Measurements from ENCODE around the gene EXOC4.

Gene EXOC4

GRCh38 chr7:133543657-133544056 is 290.8 kb downstream of the EXOC4 start:
- no peak for DNase-seq

GRCh38 chr7:133545618-133546017 is 292.7 kb downstream of the EXOC4 start:
- DNase-seq: no peak

- no peak for DNase-seq
These were observed 295.1 kb downstream of the EXOC4 start for GRCh38 chr7:133547981-133548380.

- DNase-seq: no peak
These were observed 296.8 kb downstream of the EXOC4 start for GRCh38 chr7:133549633-133550032.

GRCh38 chr7:133550145-133550544 is 297.3 kb downstream of the EXOC4 start:
- DNase-seq: no peak

- DNase-seq: no peak
These were observed 297.9 kb downstream of the EXOC4 start for GRCh38 chr7:133550811-133551210.

GRCh38 chr7:133551466-133551865 is 298.6 kb downstream of the EXOC4 start:
- DNase-seq: no peak

DNA sequence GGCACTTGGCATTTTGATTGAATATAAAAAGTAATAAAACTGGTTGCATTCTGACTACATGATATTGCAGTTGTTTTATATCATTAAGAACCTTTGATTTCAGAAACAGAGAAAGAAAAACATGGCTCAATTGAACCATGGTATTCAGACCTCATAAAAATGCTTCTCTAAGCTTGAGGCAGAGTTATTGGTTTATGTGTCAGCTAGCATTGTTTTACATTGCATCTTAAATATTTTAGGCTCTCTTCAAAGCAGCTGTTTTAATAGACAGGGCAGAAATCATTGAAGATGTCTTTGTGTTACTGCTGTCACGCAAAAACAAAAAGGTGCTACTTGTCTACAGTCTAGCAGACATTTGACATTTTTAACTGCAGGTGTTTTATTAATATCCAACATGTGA is 299.2 kb downstream of the EXOC4 start:
- DNase-seq: no peak

DNA sequence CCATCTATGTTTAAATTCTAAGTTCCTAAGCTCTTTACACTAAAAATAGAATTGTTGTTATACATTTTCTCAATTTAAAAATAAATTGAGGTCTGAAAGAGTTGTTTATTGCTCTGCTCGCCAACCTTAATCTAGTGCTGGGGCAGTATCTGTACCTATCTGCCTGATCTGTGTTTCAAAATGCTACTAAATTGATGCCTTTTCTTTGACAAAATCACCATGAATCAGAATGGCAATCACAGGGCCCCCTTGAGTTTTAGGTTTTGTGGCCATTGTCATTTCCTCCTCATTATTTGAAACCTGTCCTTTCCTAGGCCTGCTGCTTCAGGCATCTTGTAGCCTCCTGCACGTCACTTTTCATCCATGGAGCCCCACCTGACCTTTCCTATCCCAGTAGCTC is 301.5 kb downstream of the EXOC4 start:
- no peak for DNase-seq

GRCh38 chr7:133556048-133556447 is 303.2 kb downstream of the EXOC4 start:
- no peak for DNase-seq

- DNase-seq: no peak
These were observed 303.7 kb downstream of the EXOC4 start for GRCh38 chr7:133556553-133556952.

- no peak for DNase-seq
These were observed 308.0 kb downstream of the EXOC4 start for GRCh38 chr7:133560900-133561299.

DNA sequence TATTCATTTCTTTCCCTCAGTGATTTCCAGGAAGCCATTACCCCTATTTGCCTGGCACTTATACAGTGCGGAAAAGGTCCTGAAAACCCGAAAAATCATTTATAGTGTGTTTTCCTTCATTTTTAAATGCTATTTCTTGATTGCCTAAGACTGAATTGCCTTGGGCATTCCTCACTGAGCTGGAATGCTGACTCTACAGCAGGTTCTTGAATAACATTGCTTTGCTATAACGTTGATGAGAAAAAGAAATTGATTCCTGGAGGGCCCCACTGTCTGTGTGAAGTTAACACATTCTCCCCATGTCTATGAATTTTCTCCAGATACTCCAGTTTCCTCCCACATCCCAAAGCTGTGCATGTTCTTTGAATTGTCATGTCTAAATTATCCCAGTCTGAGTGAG is 308.5 kb downstream of the EXOC4 start:
- DNase-seq: no peak

GRCh38 chr7:133562621-133563020 is 309.7 kb downstream of the EXOC4 start:
- DNase-seq: no peak

DNA sequence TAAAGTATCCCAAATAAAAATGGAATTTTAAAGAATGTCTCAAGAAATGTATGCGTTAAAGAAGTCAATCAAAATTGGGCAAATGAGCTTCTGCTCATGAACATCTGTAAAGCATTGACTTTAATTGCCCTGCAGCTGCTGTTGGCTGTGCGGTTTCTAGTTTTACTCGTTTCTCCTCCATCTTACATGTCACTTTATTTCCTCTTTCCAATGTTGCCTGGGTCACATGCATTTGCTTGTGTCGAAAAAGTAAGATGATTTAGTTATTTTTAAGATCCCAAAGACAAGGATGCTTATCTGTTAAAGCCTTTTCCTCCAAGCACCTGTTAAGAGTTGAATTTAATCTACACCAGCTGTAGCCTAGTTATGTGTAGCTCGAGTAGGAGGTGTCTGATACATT is 310.4 kb downstream of the EXOC4 start:
- DNase-seq: no peak

GRCh38 chr7:133564484-133564883 is 311.6 kb downstream of the EXOC4 start:
- DNase-seq: no peak

- no peak for DNase-seq
These were observed 315.7 kb downstream of the EXOC4 start for GRCh38 chr7:133568544-133568943.

DNA sequence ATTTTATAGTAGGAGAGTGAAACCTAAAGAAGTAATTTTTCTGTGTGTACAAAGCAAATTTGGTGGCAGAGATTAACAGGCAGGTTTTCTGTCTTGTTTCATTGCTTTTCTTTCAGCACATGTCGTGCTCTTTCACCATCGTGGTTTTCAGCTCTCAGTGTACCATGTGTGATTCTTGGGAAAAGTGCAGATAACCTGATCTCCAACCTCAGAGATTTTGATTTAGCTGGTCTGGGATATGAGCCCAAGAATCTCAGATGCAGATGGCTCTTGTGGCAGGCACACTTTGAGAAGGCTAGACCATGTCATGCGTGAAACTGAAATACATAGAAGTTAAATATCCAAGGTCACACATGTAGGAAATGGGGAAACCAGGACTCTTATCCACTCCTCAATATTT is 317.4 kb downstream of the EXOC4 start:
- DNase-seq: no peak

DNA sequence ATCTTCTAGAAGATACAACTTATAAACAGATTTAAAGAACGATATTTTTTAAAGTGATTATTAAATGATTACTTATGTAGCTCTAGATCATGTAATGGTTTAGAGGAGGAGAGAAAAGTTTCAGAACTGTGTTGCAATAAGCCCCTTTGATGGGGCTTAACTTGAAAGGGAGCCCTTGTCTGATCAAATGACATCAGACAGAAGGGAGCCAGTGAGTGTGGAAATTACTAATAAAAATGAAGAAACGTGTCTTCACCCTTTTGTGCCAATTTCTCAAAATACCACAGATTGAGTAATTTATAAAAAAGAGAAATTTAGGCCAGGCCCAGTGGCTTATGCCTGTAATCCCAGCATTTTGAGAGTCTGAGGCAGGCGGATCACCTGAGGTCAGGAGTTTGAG is 318.2 kb downstream of the EXOC4 start:
- no peak for DNase-seq

GRCh38 chr7:133572087-133572486 is 319.2 kb downstream of the EXOC4 start:
- no peak for DNase-seq

DNA sequence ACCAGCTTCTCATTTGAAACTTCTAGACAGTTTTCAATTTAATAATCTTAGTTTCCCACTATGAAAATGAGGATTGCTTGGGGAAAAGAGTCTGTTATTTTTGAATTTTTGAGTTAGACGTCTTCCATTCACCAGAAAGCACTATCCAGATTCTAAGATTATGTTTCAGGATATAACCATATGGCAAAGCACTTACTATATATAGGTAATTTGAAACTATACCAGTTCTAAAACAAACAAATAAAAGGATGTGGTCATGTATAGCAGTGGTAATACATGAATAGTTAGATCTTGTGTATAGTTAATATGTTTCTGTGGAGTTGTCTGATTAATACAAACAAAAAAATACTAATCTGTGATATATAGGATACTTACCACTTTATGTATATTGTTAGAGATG is 320.0 kb downstream of the EXOC4 start:
- DNase-seq: no peak

DNA sequence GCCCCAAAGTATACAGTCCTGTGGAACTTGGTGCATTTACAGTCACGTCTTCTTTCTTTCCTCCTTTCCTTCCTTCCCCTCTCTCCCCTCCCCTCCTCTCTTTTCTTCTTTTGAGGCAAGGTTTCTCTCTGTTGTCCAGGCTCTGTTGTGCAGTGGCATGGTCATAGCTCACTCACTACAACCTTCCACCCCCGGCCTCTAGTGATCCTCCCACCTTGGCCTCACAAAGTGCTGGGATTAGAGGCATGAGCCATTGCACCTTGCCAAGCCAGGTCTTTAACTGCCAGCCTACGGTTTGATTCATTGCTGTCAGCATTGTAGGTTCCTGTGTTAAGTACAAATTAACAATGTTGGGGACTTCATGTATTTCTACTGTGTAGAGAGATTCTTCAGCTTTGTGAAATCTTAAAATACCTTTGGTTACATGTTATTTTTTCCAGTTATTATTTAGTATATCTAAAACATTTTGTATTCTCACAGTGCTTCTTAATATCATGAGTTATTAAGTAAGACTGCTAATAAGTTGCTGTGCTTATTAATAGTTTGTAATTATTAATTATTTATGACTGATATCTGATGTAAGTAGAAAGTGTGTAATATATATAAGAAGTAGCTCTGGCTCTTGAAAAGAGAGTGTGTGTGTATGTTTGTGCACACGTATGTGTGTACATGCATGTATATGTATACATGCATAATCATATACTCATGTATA is 320.8 kb downstream of the EXOC4 start:
- no peak for DNase-seq

DNA sequence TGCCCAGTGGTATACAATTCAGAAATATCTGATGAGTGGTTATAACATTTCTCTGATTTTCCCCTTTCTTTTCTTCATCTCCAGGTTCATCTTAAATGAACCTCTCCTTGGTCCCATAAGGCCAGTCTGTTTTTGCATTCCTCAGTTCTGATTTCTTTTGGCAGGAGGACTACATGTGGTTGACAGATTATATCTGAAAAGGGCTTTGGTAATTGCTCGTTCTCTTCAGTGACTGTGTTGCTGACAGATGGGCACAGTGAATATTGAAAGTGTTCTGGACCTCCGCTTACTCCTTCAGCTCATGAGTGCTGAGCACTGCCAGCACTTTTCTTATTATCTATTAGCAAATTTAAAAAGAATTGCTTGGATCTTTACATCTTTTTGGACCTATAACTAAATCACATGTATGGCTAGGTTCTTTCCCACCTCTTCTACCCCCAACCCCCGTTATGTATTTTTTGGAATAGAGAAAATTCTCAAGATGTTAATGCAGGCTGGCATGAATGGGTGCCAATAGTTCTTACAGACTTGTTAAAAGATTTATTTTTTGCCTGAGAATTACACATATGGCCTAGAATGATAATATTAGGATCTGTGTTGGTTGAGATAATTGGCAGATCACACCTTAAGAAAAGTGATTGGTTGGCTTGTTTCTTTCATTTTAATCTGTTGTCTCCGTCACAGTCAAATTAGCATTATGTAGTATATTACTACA is 323.0 kb downstream of the EXOC4 start:
- DNase-seq: no peak

DNA sequence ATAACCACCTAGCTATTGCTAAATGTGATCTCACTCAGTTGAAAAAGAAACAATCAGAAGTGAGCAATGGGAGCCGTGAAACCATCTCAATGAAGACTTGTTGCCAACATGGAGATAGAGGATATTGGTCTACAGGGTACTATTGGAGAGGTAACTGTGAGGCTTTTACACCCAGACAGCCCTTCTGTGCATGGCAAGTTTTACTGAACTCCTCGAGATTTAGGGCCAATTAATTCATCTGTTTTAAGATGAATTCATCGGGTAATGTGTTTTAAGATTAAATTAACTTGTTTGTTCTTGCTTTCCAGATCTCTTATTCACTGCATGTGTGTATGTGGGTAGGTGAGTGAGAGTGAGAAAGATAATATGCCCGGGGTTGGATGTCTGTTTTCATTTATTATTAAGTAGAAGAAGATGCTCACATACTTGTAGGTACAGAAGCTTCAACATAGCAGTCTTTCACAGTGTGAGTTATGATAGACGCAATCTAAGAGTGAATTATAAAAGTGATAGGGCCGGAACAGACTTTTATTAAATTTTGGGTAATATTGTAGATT is 323.8 kb downstream of the EXOC4 start:
- DNase-seq: no peak
